HG03378 (cell line): ENCODE data around the gene SAP30BP.

Experiments used
- ATAC-seq: cut with Tn5 transposase; IDR thresholded peaks from one replicate; pipeline ENCODE4 v1.9.1; 2021; ENCODE audit warnings: mild to moderate bottlenecking, moderate library complexity; ENCODE audit not compliant: unreplicated experiment

The SAP30BP gene

GRCh38 chr17:75737133-75737962 is 70.2 kb downstream of the SAP30BP start:
- no peak for ATAC-seq

- no peak for ATAC-seq
These were observed 71.2 kb downstream of the SAP30BP start for GRCh38 chr17:75738218-75738802.

- no peak for ATAC-seq
These were observed 72.0 kb downstream of the SAP30BP start for GRCh38 chr17:75739174-75739573.

- no peak for ATAC-seq
These were observed 72.7 kb downstream of the SAP30BP start for GRCh38 chr17:75739801-75740200.

DNA sequence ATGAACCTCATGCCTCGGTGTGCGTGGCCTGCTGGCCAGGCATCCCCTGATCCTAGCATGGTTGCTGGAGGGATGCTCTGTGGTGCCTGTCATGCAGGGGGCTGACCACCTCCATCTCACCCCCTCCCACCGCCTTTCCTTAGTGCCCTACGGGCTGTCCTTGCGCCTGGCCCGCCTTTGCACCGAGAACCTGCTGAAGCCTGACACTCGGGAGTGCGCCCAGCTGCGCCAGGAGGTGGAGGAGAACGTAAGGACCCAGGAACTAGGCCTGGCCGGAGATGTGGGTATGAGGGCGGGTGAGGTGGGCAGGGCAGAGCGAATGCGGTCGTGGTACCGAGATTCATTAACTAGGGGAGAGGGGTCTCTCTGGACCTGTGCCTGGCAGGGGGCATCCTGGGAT is 73.1 kb downstream of the SAP30BP start:
- ATAC-seq: no peak

DNA sequence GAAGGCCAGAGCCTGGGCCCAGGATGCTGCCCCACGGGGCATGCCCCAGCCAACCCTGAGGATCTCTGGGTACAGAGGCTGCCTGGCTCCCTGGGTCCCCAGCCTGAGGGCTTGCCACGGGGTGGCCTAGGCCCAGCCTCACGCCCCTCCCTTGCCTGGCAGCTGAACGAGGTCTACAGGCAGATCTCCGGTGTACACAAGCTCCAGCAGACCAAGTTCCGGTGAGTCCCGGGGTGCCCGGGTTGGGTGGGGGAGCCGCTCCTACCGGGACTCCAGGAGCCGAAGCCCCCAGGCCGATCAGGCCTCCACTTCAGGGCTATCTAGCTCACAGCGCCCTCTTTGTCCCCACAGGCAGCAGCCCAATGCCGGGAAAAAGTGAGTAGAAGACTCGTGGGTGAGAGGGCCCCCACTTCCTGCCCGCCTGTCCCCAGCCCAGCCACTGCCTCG is 73.5 kb downstream of the SAP30BP start:
- no peak for ATAC-seq

DNA sequence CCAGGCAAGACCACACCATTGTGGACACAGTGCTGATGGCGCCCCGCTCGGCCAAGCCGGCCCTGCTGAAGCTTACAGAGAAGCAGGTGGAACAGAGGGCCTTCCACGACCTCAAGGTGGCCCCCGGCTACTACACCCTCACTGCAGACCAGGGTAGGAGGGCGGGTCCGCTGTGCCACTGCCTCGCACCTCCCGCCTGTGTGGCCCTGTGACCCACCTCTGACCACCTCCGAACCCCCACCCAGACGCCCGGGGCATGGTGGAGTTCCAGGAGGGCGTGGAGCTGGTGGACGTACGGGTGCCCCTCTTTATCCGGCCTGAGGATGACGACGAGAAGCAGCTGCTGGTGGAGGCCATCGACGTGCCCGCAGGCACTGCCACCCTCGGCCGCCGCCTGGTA is 75.2 kb downstream of the SAP30BP start:
- ATAC-seq: no peak

GRCh38 chr17:75743625-75744206 is 76.6 kb downstream of the SAP30BP start:
- ATAC-seq: no peak

DNA sequence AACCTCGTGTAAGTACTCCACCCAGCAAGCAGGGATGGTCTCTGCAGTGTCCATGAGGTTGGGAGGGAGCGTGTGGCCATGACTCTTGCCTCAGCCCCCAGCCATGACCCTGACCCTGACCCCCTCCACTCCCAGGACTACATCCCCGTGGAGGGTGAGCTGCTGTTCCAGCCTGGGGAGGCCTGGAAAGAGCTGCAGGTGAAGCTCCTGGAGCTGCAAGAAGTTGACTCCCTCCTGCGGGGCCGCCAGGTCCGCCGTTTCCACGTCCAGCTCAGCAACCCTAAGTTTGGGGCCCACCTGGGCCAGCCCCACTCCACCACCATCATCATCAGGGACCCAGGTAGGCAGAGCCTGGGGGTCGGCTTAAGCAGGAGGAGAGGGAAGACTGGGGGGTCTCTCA is 81.6 kb downstream of the SAP30BP start:
- ATAC-seq: no peak

DNA sequence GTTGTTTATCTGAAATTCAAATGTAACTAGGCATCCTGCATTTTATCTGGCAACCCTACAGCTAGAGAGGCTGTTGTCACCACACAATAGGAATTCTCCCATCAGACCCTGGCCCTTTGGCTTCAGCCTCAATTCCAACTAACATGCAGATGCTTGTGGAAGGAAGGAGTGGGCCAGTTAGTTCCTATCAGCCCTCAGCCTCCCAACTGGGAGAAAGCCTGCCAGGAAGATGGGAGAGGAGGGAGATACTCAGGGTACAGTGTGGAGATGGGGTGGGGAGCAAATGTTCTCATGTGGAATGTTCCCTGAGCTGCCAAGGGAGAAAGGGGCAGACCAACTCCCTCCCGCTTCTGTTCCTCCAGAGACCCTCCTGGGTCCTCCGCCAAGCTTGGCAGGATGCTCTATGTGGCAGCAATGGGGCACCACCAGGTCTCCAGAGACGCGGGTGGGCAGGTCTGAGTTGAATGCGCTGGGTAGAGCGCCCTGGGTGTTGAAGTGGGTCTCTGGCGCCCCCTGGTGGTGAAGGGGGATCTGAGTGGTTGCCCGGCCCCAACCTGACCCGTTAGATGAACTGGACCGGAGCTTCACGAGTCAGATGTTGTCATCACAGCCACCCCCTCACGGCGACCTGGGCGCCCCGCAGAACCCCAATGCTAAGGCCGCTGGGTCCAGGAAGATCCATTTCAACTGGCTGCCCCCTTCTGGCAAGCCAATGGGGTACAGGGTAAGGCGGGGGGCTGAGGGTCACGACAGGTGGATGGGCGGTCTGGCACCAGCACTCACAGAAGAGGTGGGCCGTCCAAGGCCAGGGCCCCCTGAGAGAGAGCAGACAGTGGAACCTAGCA is 82.6 kb downstream of the SAP30BP start:
- ATAC-seq: no peak

- no peak for ATAC-seq
These were observed 83.7 kb downstream of the SAP30BP start for GRCh38 chr17:75750661-75751423.

DNA sequence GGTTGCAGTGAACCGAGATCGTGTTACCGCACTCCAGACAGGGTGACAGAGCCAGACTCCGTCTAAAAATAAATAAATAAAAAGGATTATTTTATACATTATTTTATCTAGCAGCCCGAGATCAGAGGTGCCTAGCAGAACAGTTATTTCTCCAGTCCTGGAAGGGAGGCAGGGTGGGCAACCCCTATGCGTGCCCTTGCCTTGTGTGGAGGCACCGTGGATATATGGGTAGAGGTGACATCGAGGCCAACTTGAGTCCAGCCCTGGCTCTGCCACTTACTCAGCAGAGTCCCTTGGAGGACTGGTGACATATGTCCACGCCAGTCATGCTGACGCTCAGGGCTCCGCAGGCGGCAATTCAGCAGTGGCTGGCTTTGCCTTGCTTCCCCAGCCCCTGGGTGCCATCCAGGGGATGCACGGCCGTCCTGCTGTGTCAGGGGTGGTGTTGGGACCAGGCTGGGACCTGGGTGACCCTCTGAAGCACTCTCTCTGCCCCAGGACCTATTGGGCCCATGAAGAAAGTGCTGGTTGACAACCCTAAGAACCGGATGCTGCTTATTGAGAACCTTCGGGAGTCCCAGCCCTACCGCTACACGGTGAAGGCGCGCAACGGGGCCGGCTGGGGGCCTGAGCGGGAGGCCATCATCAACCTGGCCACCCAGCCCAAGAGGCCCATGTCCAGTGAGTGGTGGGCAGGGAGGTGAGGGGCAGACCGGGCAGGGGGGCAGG is 84.7 kb downstream of the SAP30BP start:
- ATAC-seq: no peak

GRCh38 chr17:75752405-75752709 is 85.2 kb downstream of the SAP30BP start:
- ATAC-seq: no peak

GRCh38 chr17:75752802-75753513 is 85.8 kb downstream of the SAP30BP start:
- no peak for ATAC-seq

DNA sequence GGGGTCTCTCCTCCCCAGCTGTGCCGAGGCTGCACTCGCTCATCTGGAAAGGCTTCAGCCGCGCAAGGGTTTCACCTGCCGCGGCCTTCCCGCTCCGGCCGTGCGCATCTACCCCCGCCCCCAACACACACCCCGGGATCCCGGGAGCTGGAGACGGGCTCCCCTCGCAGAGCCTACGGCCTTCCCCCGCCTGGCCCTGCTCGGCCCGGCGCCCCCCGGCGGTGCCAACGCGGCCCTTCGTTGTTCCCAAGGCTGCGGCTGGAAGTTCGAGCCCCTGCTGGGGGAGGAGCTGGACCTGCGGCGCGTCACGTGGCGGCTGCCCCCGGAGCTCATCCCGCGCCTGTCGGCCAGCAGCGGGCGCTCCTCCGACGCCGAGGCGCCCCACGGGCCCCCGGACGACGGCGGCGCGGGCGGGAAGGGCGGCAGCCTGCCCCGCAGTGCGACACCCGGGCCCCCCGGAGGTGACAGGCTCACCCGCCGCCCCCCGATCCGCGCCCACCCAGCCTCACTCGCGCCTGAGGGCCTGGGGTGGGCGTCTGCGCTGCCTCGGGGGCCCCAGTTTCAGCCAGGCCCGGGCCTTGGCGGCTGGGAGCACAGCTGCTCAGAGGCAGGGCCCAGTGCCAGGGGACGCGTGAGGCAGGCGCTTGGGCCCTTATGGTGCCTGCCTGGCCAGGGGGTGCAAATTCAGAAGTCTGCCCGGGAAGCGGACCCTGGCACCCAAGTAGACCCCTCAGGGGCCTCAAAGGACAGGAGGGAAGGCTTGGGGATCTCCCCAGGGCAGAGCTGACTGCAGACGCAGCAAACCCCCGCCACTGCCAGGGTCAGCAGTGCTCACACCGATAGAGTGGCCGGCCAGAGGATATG is 86.6 kb downstream of the SAP30BP start:
- ATAC-seq: no peak

GRCh38 chr17:75754378-75755204 is 87.5 kb downstream of the SAP30BP start:
- ATAC-seq: no peak

DNA sequence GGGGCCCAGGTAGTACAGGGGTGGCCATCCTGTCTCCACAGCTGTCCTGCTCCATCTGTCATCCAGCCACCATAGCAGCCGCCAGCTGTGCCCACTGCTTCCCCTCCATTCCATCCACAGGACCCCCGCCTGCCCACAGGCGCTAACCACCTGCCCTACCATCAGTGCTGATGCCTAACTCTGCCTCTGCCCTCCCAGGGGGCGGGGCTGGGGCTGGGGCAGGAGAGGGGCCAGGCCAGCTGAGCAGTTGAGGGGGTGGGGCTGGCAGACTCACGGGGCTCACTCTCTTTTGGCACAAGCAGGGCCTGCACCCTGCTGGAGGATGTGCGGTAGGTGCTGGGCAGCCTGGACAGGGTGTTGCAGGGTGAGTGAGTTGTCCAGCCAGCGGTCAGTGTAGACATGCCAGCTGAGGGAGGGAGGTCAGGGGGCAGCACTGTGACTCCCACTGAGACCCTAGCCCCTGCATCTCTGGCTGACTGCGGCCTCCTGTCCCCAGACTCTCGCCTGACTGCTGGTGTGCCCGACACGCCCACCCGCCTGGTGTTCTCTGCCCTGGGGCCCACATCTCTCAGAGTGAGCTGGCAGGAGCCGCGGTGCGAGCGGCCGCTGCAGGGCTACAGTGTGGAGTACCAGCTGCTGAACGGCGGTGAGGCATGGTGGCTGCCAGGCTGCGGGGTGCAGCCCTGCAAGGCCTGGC is 88.2 kb downstream of the SAP30BP start:
- ATAC-seq: no peak
